ENCODE results near the gene LURAP1L.
"Not testable (repeated sequence)": the region's sequence is repeated elsewhere in the genome, so short reads cannot be mapped to it uniquely, and the experiment has no call there.

The LURAP1L gene

DNA sequence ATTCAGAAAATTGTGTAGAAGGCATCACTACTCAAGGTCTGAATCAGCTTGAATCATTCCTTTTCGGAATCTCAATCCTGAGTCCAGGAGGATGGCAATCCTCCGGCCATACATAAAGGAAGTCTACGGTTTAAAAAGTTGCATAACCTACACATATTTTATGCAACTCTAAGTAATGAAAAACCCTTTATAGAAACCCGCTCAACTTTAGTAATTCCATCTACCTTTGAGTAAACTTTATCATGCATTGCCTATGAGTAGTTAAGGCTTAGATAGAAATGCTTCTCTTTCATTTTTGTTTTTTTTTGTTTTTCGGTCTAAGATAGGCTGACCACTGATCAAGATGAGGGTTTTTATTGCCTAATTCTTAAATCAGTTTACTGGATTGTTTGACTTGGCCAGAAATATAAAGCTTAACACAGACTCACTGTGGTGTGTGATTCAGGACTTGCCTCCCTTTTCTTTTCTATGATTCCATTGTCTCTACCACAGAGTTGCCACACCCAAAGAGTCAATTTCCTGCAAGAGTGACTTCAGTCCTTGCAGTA, 85.0 kb downstream of the LURAP1L start:
- no peak for DNase-seq (ENCODE audit: low spot score)

DNA sequence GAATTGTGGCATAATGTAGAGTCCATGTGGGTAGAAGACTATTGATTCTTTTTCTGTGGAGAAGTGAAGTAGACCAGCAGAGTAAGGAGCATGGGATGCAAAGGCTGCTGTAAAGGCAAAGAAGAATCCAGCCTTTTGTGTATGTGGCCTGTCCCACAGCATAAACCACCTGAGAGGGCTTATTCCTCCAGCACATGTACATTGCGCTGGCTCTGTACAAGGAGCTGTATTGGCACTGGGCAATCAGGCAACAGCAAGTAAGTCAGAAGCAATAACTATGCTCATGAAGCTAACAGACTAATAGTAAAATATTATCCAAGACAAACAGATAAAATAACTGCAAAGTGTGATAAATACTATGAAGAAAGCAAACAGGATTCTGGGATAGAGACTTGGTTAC, 86.2 kb downstream of the LURAP1L start:
- DNase-seq (ENCODE audit: low spot score) = no peak

DNA sequence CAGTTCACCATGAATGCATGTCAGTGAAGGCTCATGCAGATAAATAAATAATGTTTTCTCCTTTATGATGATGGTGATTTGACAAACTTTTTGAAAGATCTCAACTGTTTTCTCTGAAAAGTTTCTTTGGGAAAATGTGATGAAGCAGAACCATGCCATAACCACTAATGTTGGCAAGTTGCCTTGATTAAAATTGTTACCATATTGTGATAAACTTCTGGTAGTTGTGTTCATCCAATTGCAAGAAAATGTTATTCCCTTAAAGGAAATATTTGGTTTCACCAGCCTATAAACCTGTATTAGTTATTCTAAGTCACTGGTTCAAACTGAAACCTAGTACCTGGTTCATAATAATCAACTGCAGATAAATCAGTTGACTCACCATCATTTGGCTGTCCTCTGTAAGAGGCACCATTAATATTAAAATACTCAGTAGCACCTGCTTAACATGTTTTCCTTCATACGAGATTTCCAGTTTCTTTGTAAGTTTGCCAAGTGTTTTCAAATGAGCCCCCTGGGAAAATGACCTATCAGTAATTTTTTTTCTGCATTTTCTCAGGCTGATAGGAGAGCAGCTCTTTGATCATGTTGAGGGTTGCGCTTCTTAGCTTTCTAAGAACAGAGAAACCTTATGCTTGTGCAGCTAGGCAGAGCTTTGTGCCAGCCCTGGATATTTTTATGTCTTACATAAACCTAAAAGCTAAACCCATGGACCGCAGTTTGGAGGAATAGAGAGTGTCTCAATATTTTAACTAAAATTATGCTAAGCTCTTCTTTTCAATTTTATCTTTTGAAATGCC, 88.0 kb downstream of the LURAP1L start:
- no peak for DNase-seq (ENCODE audit: low spot score)

DNA sequence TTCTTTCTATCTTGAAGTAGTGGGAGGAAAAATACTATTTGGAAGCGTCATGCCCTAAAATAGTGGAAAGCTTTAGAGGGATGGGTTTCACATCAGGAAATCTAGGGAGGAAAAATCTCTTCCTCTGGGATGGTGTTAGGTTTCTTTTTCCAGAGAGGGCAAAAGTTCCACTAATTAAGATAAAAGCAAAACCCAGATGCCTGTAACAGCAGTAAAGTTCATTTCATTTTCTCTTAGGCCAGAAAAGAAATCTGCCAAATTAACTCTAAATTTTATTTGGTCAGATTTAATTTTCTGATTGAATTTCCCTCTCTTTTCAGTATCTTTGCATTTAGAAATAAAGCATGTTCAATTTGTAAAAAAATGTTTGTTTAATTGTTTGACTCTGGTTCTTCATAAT, 88.8 kb downstream of the LURAP1L start:
- no peak for DNase-seq (ENCODE audit: low spot score)

DNA sequence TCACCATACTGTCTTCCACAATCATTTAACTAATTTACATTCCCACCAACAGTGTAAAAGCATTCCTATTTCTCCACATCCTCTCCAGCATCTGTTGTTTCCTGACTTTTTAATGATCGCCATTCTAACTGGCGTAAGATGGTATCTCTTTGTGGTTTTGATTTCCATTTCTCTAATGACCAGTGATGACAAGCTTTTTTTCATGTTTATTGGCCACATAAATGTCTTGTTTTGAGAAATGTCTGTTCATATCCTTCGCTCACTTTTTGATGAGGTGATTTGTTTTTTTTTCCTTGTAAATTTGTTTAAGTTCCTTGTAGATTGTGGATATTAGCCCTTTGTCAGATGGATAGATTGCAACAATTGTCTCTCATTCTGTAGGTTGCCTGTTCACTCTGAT, 90.6 kb downstream of the LURAP1L start:
- not testable (repeated sequence) for DNase-seq (ENCODE audit: low spot score)
